GM12878 (cell line): ENCODE data around the gene CDHR4. TPM values are rescaled to one million over a fixed set of nuclear protein-coding genes. Genes with fewer than 3 reads are reported as not detected.

Experiments used
- ATAC-seq: fragments of 200-7000 bp; cut with Tn5 transposase; 3 replicates; pipeline ENCODE4 v1.9.1; 2020; ENCODE audit warnings: mild to moderate bottlenecking, moderate library complexity
- BruUV-seq: library from RNA; stranded (reverse); fragments of 400-500 nt; replicated peaks from 2 replicates; lab custom pipeline; 2021; lab: Mats Ljungman, UMichigan
- CTCF ChIA-PET: fragments of 300-600 bp; sonication (Branson Sonifier 250); formaldehyde crosslinking; extraction: SDS; loops from one replicate; lab custom pipeline; 2021; ENCODE audit warnings: inconsistent platforms; lab: Yijun Ruan, JAX
- POLR2A ChIA-PET: fragments of 350-600 bp; formaldehyde crosslinking; extraction: SDS; loops from one replicate; lab custom pipeline; 2021; ENCODE audit warnings: inconsistent platforms; lab: Charles Lee
- RAD21 ChIA-PET: fragments of 300-600 bp; sonication (Branson Sonifier 250); formaldehyde crosslinking; loops from one replicate; lab custom pipeline; 2023; ENCODE audit warnings: antibody characterized with exemption; ENCODE audit not compliant: unreplicated experiment; lab: Charles Lee
- SMC1A ChIA-PET: fragments of 300-600 bp; sonication (Branson Sonifier 250); formaldehyde crosslinking; loops from one replicate; lab custom pipeline; 2023; ENCODE audit not compliant: unreplicated experiment, uncharacterized antibody; lab: Charles Lee
- DNase-seq: peaks from one replicate; pipeline ENCODE4 v3.0.0-alpha.2; 2011; ENCODE audit warnings: low read depth, low spot score
- FAIRE-seq: peaks from 3 replicates; lab custom pipeline; 2011; peaks lifted over from hg19 to GRCh38; lab: Jason Lieb, UNC
- H2AFZ ChIP-seq: 2 replicates; pipeline ENCODE4 v1.6.0; 2011; ENCODE audit warnings: low read depth, low read length, control low read depth; ENCODE audit not compliant: control insufficient read depth
- H3K27ac ChIP-seq: 2 replicates; pipeline ENCODE4 v1.5.1; 2011; ENCODE audit warnings: control low read depth; ENCODE audit not compliant: control insufficient read depth, insufficient read depth
- H3K27me3 ChIP-seq, 2 experiments: replicated peaks in 1 of 2; 2 replicates each; pipeline versions ENCODE4 v1.6.0 to v1.6.1; 2011; ENCODE audit warnings: low read length in 1 of 2; ENCODE audit not compliant: control insufficient read depth in 2 of 2, insufficient read depth in 2 of 2
- H3K36me3 ChIP-seq, 2 experiments: 2 replicates each; pipeline ENCODE4 v1.5.1; 2011; ENCODE audit warnings: low read length in 1 of 2; ENCODE audit not compliant: control insufficient read depth in 2 of 2, insufficient read depth in 2 of 2
- H3K4me1 ChIP-seq: 2 replicates; pipeline ENCODE4 v1.6.1; 2011; ENCODE audit warnings: mild to moderate bottlenecking, low read length, moderate library complexity, mixed read lengths; ENCODE audit not compliant: control insufficient read depth, insufficient read depth
- H3K4me2 ChIP-seq: 2 replicates; pipeline ENCODE4 v1.6.0; 2011; ENCODE audit warnings: control low read depth; ENCODE audit not compliant: control insufficient read depth, insufficient read depth
- H3K4me3 ChIP-seq: fragments of 200-600 bp; sonication (generic); 2 replicates; pipeline ENCODE4 v1.5.1; 2016
- H3K79me2 ChIP-seq: 2 replicates; pipeline ENCODE4 v1.6.0; 2011; ENCODE audit warnings: low read length; ENCODE audit not compliant: control insufficient read depth, insufficient read depth
- H3K9ac ChIP-seq: 2 replicates; pipeline ENCODE4 v1.8.0; 2011; ENCODE audit warnings: low read length, control low read depth, mixed read lengths; ENCODE audit not compliant: control insufficient read depth, insufficient read depth
- H3K9me3 ChIP-seq: replicated peaks from 3 replicates; pipeline ENCODE4 v1.5.1; 2011; ENCODE audit warnings: mild to moderate bottlenecking, low read length; ENCODE audit not compliant: control insufficient read depth, insufficient read depth
- H4K20me1 ChIP-seq: 2 replicates; pipeline ENCODE4 v1.6.0; 2011; ENCODE audit not compliant: control insufficient read depth, insufficient read depth
- RAD21 ChIP-seq: IDR thresholded peaks from 2 replicates; pipeline ENCODE4 v1.6.1; 2011; ENCODE audit warnings: mild to moderate bottlenecking, low read depth, low read length, moderate library complexity; ENCODE audit not compliant: insufficient read depth
- SMC3 ChIP-seq: IDR thresholded peaks from 2 replicates; pipeline ENCODE4 v1.6.1; 2011; ENCODE audit warnings: low read length, improper control_type of control experiment, borderline replicate concordance
- SPI1 ChIP-seq: IDR thresholded peaks from 2 replicates; pipeline ENCODE4 v1.6.1; 2011; ENCODE audit warnings: low read depth, mild to moderate bottlenecking, low read length, moderate library complexity, borderline replicate concordance; ENCODE audit not compliant: insufficient read depth
- WRNIP1 ChIP-seq: IDR thresholded peaks from 2 replicates; pipeline ENCODE4 v1.6.1; 2011; ENCODE audit warnings: low read depth, low read length, improper control_type of control experiment, borderline replicate concordance
- ZNF274 ChIP-seq: IDR thresholded peaks from one replicate; pipeline ENCODE4 v1.8.0; 2011; ENCODE audit not compliant: insufficient read length, insufficient read depth
- in situ Hi-C: fragments of 300-500 bp; cut with MboI; formaldehyde crosslinking; loops from 9 replicates; pipeline ENCODE4 v1.14.3; 2018; ENCODE audit warnings: mixed read lengths
- intact Hi-C: fragments of 100-400 bp; cut with micrococcal nuclease; formaldehyde crosslinking; loops from one replicate; pipeline ENCODE4 v1.14.2; 2022; ENCODE audit not compliant: unreplicated experiment
- polyA plus RNA-seq, 11 experiments: library from polyadenylated mRNA; depleted of rRNA in 4 of 11; unstranded in 6 of 11; stranded (reverse) in 5 of 11; fragments of >200 nt; fragmentation: Nextera tagmentation in 4 of 11; fragmentation: Illumina TruSeq in 1 of 11; extraction: Ambion mirVana in 4 of 11; extraction: Trizol in 1 of 11; gene quantifications; 1 replicate in 1 of 11; 2 replicates in 10 of 11; pipeline versions ENCODE4 v1.2.1 to v1.2.3, GENCODE V29; 2011 to 2016; ENCODE audit warnings: inconsistent platforms in 2 of 11, missing spikeins in 2 of 11, low read depth in 1 of 11
- total RNA-seq, 4 experiments: library from RNA; depleted of rRNA in 3 of 4; stranded (reverse); fragments of >200 nt in 3 of 4; fragmentation: Illumina TruSeq in 1 of 4; extraction: Trizol in 1 of 4; gene quantifications; 2 replicates each; pipeline versions ENCODE4 v1.2.1 to v1.2.3, GENCODE V29; 2013 to 2021
- TF ChIP-seq, protein P1 (sequence below), 3 experiments: IDR thresholded peaks in 2 of 3; conservative IDR thresholded peaks in 1 of 3; 2 replicates each; pipeline ENCODE4 v1.5.1; 2011; ENCODE audit warnings: low read depth in 3 of 3, low read length in 3 of 3, mild to moderate bottlenecking in 3 of 3, control low read depth in 2 of 3, moderate library complexity in 2 of 3, inconsistent platforms in 1 of 3, mixed read lengths in 1 of 3; ENCODE audit not compliant: control insufficient read depth in 2 of 3, insufficient read depth in 1 of 3; ENCODE audit errors: extremely low read depth in 1 of 3
- TF ChIP-seq, protein P2 (sequence below): IDR thresholded peaks from 2 replicates; pipeline ENCODE4 v1.6.1; 2011; ENCODE audit warnings: mild to moderate bottlenecking, low read depth, low read length, moderate library complexity; ENCODE audit not compliant: insufficient replicate concordance

The CDHR4 gene
- total and polyA plus RNA-seq, 10 of the 15 experiments (the other 5 are each of a cell fraction or from before 2014, with no cell fraction given) = not detected

DNA sequence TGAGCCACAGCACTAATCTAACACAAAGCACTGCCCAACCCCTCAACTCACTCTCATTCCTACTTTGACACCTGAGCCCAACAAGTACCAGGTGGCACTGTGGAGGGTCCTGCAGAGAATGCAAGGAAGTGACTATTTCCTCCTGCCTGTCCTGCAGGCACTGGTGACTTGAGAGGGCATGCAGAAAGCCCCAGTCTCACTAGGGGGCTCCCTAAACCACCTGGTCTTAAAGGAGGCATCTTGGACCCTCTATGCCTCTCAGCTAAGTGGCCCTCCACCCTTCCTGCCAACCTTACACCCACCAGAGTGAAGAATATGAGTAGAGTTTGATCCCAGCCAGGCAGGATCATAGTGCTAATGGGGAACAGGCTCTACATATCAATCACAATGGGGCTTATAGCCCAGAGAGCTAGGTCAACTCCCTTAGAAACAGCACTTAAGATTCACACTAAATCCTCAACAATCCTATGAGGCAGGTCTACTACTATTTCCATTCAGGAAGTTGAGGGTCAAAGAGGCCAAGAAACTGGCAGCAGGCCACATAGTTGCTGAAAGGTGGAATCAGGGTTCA lies 41.5 kb upstream of the CDHR4 start:
- H3K79me2 ChIP-seq = no peaks in the 10 kb centered on the region
- ChIA-PET SMC1A (interaction anchor here (1.1 to 7.5 kb wide), 4 partner anchors 37 to 84 kb away, joined by 3 to 146 read pairs (median 5); partner anchors contain the start of genes CDHR4 and INKA1), CTCF (interaction anchor here (0.6 to 14.1 kb wide), 10 partner anchors 10 to 302 kb away, joined by 3 to 327 read pairs (median 4); partner anchors contain the start of genes CDHR4, INKA1 and MST1R), RAD21 (interaction anchor here (1.0 to 7.0 kb wide), 5 partner anchors 27 to 95 kb away, joined by 3 to 182 read pairs (median 4); partner anchors contain the start of genes CDHR4, INKA1 and UBA7), POLR2A (interaction anchor here (0.6 kb wide), 1 partner anchor 10 kb away, joined by 6 read pairs; no protein-coding TSS in a partner anchor)
- no peak for TF ChIP-seq ZNF274
- TF ChIP-seq, protein P1, sequence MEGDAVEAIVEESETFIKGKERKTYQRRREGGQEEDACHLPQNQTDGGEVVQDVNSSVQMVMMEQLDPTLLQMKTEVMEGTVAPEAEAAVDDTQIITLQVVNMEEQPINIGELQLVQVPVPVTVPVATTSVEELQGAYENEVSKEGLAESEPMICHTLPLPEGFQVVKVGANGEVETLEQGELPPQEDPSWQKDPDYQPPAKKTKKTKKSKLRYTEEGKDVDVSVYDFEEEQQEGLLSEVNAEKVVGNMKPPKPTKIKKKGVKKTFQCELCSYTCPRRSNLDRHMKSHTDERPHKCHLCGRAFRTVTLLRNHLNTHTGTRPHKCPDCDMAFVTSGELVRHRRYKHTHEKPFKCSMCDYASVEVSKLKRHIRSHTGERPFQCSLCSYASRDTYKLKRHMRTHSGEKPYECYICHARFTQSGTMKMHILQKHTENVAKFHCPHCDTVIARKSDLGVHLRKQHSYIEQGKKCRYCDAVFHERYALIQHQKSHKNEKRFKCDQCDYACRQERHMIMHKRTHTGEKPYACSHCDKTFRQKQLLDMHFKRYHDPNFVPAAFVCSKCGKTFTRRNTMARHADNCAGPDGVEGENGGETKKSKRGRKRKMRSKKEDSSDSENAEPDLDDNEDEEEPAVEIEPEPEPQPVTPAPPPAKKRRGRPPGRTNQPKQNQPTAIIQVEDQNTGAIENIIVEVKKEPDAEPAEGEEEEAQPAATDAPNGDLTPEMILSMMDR (IDR thresholded peaks at IDR 0.05 in 2 of 3, conservative IDR thresholded peaks at IDR 0.05 in 1 of 3; ENCODE audit: control insufficient read depth in 2 of 3, extremely low read depth in 1 of 3, insufficient read depth in 1 of 3, low read depth in 3 of 3, low read length in 3 of 3) = peak; percentile 56 to 63 (median 58)
- TF ChIP-seq SMC3 = peak; percentile 37; the same call in 1 of the 2 replicates
- TF ChIP-seq WRNIP1 = no peak
- no peak for TF ChIP-seq SPI1
- TF ChIP-seq, protein P2, sequence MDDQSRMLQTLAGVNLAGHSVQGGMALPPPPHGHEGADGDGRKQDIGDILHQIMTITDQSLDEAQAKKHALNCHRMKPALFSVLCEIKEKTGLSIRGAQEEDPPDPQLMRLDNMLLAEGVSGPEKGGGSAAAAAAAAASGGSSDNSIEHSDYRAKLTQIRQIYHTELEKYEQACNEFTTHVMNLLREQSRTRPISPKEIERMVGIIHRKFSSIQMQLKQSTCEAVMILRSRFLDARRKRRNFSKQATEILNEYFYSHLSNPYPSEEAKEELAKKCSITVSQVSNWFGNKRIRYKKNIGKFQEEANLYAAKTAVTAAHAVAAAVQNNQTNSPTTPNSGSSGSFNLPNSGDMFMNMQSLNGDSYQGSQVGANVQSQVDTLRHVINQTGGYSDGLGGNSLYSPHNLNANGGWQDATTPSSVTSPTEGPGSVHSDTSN = no peak
- TF ChIP-seq RAD21 = peak; percentile 61
- BruUV-seq = no TSS peak
- no peak for FAIRE-seq
- no peaks in the 10 kb centered on the region for H3K4me1 ChIP-seq
- in situ Hi-C loops (no loop called here), intact Hi-C loops (loop anchor here (1.0 kb wide), 1 partner anchor 65 kb away; no protein-coding TSS in a partner anchor)
- no peak overlapping the region for H3K4me3 ChIP-seq
- peaks cover 19 to 26% of the 10 kb centered on the region in 2 experiments for H3K36me3 ChIP-seq
- no peak overlapping the region for H2AFZ ChIP-seq
- H4K20me1 ChIP-seq = no peaks in the 10 kb centered on the region
- no peak for DNase-seq
- peak; percentile 75 for ATAC-seq
- no peak overlapping the region for H3K9ac ChIP-seq
- no peak overlapping the region for H3K27ac ChIP-seq
- no peaks in the 10 kb centered on the region for H3K27me3 ChIP-seq
- H3K9me3 ChIP-seq = no peaks in the 10 kb centered on the region
- no peak overlapping the region for H3K4me2 ChIP-seq
